Brain pericyte (primary cell): ENCODE measurements around the gene NAALADL1.
A peak's percentile ranks its signal among the peaks of the same experiment; 100 is the strongest.

Experiments
- DNase-seq: peaks from one replicate; pipeline ENCODE4 v3.0.0-alpha.2; 2012; ENCODE audit warnings: low read depth, low spot score

The NAALADL1 gene, protein sequence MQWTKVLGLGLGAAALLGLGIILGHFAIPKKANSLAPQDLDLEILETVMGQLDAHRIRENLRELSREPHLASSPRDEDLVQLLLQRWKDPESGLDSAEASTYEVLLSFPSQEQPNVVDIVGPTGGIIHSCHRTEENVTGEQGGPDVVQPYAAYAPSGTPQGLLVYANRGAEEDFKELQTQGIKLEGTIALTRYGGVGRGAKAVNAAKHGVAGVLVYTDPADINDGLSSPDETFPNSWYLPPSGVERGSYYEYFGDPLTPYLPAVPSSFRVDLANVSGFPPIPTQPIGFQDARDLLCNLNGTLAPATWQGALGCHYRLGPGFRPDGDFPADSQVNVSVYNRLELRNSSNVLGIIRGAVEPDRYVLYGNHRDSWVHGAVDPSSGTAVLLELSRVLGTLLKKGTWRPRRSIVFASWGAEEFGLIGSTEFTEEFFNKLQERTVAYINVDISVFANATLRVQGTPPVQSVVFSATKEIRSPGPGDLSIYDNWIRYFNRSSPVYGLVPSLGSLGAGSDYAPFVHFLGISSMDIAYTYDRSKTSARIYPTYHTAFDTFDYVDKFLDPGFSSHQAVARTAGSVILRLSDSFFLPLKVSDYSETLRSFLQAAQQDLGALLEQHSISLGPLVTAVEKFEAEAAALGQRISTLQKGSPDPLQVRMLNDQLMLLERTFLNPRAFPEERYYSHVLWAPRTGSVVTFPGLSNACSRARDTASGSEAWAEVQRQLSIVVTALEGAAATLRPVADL

DNA sequence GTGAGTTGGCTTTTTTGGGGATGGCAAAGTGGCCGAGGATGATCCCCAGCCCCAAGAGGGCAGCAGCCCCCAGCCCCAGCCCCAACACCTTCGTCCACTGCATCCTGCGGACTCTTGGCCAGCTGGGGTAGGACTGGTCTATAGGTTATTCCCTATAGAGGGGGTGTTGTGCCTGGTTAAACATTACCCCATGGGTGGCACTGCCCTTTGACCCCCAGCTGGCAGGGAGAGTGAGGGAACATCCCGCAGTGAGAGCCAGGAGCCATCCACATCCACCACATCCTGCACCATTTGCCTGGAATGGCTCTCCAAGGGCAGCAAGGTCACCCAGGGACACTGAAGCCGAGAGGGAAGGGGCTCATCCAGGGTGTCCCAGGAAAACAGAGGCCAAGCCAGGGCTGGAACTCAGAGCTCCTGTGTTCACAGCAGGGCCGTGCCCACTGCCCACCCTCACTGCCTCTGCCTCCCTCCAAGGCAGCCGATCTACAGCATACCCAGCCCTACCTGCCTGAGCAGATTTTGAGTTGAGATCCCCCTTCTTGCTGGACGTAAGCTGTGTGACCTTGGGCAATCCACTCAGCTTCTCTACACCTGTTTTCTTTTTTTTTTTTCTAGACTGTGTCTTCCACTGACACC lies at the start of gene NAALADL1:
NAALADL1 (minus strand) TSS at position 135 of the 636 bp plus-strand sequence; CDS start at position 103, 32 bp downstream.
- no peak for DNase-seq

DNA sequence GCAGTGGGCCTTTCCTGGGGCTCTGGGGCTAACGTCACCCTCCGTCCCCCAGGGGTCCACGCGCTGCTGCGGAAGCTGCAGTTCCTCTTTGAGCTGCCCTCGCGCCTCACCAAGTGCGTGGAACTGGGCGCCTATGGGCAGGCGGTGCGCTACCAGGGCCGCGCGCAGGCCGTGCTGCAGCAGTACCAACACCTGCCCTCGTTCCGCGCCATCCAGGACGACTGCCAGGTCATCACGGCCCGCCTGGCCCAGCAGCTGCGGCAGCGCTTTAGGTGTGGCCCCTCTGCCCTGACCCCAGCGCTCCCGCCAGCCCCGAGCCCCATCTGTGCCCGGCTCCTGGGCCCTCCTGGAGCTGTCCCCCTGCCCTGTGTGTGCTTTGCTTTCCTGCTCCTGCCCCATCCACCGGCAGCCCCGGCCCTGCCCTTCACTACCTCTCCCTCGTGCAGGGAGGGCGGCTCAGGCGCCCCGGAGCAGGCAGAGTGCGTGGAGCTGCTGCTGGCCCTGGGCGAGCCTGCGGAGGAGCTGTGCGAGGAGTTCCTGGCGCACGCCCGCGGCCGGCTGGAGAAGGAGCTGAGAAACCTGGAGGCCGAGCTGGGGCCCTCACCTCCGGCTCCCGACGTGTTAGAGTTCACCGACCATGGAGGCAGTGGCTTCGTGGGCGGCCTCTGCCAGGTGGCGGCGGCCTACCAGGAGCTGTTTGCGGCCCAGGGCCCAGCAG lies 49.6 kb upstream of the NAALADL1 start:
- DNase-seq: no peak

DNA sequence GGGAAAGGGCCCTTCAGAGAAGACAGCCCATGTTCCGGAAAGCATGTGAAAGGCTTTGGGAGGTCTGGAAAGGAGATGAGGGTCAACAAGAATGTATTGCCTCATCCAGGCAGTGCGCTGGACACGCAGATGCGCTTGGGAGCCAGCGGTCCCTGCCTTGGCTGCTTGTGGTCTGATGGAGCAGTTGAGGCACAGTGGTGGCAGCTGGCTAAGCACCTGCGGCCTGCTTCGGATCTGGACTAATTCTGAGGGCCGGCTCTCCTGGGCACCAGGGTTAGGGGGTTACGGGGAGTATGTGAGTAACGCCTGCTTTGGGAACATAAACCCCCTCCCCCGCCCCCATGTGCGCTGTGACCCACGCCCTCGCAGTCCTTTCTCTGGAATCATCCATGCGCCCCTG lies 48.7 kb upstream of the NAALADL1 start:
- DNase-seq: no peak

DNA sequence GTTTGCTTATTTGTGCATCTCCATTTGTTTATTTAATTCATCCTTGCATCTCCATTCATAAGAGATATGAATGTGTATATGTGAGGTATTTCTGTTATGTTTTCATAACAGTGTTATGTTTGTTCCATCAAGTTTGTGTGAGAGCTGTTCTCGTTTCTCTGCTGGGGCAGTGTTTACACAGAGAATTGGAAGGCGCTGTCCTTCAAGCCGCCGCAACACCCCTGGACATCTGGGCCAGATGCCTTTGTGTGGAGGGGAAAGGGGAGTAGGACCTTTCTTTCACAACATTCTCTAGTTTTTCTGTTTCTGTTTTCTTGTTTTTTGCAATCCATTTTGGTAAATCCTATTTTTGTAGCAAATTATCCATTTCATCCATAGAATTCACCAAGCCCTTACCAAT lies 46.3 kb upstream of the NAALADL1 start:
- DNase-seq: no peak

DNA sequence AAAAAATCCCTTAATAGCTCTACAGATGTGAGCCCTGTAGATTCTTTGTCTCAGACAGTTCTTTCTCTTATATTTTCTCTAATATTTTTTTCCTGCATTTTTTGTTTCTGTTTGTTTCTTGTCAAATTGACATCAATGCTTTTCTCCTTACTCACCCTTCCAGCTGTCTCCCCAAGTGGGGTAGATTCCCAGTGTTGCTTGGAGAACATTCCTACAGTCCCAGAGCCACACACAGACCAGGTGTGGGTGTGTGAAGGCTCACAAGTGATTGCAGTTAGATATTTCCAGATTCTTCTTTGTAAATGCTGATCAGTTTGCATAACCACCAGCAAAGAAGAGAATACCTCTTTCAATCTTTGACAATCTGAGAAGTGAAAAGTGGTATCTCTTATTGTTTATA lies 45.1 kb upstream of the NAALADL1 start:
- no peak for DNase-seq

DNA sequence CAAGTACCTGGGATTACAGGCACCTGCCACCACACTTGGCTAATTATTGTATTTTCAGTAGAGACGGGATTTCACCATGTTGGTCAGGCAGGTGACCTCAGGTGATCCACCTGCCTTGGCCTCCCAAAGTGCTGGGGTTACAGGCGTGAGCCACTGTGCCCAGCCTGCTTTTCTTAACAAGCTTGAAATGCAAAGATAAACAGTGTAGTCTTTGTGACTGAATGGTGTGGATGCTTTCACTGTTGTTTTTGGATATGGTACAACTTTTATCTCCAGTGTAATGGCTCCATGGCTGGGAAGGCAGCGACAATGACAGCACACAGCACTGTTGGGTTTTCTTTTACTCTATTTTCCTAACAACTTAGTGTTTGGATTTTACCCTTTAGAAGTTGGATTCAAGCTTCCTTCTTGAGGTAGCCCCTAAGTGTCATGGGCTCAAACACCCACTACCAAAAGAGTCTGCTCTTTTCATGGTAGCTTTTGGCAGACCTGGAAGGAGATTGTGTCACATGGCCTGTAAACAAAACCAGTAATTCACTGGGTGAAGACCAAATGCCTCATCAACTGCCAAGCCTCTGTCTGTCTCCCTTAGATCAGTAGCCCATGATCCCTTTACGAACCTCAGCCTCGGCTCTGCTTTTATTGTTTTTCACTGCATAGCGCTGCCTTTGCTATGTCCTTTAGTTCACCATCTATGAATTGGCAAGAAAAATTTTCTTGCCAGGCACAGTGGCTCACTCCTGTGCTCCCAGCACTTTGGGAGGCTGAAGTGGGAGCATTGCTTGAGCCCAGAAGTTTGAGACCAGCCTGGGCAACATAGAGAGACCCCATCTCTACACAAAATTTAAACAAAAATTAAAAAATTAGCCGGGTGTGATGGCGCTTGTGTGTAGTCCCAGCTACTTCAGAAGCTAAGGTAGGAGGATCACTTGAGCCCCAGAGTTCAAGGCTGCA lies 44.1 kb upstream of the NAALADL1 start:
- DNase-seq: no peak

DNA sequence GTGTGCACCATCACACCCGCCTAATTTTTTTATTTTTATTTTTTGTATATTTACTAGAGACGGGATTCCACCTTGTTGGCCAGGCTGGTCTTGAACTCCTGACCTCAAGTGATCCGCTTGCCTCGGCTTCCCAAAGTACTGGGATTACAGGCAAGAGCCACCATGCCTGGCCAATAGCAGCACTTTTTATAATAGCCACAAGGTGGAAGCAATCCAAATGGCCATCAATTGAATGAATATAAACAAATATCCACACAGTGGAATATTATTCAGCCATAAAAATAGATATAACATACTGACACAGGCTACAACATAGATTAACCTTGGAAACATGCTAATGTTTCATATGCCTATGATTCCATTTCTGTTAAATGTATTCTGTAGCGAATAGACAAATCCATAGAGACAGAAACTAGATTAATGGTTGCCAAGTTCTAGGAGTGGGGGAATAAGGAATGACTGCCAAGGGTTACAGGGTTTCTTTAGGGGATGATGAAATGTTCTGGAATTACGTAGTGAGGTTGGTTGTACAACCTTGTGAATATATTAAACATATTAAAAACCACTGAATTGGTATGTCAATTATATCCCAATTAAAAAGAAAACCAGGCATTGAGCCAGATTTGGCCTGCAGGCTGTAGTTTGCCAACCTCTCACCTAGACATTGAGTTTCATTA lies 42.5 kb upstream of the NAALADL1 start:
- DNase-seq: no peak

DNA sequence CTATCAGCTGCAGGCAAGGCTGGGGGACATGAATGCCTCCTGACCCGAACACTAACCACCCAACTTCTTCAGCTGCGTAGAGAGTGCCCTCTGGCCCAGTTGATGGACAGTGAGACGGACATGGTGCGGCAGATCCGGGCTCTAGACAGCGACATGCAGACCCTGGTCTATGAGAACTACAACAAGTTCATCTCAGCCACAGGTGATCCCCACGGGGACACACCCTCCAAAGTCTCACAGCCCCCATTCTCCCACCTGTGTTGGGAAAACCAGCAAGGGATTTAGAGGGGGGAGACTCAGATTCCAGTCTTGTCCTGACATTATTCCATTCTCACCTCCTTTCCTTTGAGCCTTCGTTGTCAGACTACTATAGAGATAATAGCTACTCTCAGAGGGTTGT lies 38.6 kb upstream of the NAALADL1 start:
- no peak for DNase-seq

DNA sequence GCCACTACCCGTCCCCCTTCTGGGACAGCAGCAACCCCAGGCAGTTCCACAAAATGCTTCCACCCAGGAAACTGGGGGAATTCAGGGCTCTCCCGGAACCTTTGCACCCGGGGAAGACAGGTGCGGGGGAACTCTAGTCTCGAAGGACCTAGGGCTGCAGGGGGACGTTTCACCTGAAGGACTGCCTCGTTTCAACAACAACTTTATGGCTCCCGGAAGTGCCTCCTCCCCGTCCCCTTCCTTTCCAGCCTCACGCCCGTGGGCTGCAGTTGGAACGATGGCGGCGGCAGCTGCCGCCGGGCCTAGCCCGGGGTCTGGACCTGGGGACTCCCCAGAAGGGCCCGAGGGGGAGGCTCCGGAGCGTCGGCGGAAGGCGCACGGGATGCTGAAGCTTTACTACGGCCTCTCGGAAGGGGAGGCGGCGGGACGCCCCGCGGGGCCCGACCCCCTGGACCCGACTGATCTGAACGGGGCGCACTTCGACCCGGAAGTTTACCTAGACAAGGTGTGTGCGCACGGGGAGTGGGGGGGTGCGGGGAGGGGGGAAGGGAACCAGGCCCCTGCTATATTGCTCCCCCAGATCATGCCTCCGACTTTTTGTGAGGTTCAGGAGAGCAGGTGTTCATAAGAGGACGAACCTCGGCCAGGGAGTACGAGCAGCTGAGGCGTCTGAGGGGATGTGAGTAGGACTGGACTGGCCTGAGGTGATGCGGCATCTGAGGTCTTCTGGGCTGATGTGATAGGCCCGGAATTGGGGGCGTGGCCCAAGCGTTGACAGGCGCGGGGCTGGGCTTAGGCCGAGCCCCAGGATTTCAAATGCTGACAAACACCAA lies 37.8 kb upstream of the NAALADL1 start, which contains the start of gene VPS51:
VPS51 (plus strand) TSS at position 241 of the 833 bp plus-strand sequence; CDS start at position 278, 37 bp downstream.
- DNase-seq: peak; percentile 61

DNA sequence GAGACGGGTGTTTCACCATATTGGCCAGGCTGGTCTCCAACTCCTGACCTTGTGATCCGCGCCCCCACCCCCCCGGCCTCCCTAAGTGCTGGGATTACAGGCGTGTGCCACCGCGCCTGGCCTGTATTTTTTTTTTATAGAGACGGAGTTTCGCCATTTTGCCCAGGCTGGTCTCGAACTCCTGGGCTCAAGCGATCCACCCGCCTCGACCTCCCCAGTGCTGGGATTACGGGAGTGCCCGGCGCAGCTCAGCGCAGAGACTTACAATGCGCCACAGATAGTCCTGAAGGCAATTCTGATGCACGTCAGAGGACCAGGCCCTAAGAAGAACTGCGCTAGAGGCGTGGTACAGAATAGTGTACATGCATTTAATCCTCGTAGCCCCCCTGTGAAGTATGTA lies 37.1 kb upstream of the NAALADL1 start:
- no peak for DNase-seq

DNA sequence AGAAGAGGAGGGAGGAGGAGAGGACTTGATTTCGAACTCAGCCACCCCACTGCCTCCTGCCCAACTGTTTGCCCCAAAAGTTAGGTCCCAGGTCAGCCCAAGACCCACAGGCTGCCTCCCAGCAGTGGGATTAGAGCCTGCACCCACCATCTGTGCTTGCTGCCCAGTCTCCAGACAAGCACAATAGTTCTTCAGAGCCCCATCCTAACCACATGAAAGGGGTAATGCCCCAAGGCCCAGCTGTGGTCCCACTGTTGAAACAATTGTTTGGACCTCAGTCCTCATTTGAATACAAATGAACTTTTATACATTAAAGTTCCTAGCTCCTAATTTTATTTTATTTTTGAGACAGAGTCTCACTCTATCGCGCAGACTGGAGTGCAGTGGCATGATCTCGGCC lies 32.3 kb upstream of the NAALADL1 start:
- DNase-seq: no peak

DNA sequence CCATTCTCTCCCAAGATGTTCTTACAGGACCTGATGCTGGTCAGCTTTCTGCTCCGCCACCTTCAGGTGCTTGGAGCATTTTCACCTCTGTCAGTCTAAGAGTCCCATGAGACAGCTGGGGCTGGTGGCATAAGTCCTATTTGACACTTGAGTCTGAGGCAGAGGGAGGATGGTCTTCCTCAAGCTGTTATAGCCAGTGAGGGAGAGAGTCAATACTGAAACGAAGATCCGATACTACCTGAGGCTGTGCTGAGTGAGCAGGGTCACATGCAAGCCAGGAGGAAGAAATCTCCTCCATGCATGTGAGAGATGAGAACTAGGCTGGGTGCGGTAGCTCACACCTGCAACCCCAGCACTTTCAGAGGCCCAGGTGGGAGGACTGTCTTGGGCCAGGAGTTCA lies 31.3 kb upstream of the NAALADL1 start:
- no peak for DNase-seq

DNA sequence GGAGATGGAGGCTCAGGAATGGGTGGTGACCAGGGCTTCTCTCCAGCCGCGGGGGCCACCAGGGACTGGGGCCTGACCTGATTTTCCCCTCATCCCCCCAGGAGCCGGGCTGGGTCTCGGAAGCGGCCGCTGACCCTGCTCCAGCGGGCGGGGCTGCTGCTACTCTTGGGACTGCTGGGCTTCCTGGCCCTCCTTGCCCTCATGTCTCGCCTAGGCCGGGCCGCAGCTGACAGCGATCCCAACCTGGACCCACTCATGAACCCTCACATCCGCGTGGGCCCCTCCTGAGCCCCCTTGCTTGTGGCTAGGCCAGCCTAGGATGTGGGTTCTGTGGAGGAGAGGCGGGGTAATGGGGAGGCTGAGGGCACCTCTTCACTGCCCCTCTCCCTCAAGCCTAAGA lies 29.5 kb upstream of the NAALADL1 start:
- no peak for DNase-seq

DNA sequence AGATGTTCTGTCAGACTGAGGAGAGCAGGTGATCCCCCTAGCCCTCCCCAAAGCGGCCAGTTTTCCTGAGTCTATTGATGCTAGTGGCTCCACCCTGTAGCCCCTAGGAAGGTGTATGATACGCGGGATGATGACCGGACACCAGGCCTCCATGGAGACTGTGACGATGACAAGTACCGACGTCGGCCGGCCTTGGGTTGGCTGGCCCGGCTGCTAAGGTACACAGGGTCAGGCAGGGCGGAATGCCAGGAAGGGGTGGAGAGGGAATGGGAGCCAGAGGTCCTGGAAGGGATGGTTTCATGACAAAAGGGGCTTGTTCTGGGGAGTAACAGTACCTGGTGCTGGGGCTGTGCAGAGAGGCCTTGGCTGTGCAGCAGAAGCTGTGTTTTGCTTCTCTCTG lies 28.9 kb upstream of the NAALADL1 start:
- DNase-seq: no peak

DNA sequence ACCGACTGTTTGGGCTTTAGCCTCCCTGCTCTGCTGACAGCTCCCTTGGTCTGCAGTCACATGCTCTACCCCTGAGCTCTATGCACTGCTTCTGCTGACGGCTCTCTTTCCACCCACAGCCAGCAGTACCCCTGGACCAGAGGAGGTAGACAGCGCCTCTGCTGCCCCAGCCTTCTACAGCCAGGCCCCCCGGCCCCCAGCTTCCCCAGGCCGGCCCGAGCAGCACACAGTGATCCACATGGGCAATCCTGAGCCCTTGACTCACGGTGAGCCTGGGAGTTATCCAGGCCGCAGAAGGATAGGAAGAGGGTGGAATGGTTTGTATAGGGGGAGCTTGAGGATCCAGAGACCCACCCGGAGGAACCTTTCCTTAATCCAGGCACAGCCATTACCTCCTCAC lies 28.5 kb upstream of the NAALADL1 start:
- DNase-seq: no peak

DNA sequence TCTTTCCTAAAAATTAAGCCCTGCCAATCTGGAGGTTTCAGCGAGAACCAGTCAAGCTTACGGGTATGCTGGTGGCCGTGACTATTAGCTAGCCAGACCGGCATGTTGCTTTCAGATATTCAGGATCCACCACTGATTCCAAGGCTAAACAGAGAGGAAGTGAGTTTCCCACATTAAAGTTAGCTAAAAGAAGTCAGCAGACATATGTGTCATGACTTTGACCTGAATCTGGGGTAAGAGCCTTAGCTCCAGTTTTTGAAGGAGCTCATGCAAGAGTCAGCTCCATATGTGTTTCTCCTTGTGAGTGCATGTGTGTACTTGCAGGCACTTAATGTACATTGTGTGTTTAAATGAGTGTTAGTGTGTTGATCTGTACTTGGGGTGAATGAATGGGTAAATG lies 27.1 kb upstream of the NAALADL1 start:
- no peak for DNase-seq

DNA sequence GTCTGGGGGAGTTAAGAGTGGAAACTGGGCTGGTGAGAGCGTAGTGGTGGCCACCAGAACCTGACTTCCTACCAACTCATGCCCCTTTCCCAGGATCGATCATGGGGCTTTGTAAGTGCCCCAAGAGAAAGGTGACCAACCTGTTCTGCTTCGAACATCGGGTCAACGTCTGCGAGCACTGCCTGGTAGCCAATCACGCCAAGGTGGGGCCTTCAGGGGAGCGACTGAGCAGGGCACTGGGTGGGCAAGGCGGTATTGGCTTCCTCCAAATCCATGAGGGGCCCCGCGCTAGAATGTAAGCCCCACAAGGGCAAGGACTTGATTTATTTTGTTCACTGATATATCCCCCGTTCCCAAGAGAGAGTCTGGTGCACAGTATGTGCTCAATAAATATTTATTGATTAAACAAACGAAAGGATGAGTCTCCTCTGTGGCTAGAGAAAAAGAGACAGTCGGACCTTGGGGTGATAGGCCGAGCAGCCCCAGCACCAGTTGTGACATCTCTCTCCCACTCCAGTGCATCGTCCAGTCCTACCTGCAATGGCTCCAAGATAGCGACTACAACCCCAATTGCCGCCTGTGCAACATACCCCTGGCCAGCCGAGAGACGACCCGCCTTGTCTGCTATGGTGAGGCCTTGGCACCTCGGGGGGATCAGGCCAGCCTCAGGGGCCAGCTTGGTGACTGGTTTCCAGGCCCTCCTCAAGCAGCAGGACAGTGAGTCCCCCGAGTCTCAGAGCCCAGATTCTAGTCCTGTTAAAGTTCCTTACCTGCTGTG lies 26.4 kb upstream of the NAALADL1 start:
- DNase-seq: no peak

DNA sequence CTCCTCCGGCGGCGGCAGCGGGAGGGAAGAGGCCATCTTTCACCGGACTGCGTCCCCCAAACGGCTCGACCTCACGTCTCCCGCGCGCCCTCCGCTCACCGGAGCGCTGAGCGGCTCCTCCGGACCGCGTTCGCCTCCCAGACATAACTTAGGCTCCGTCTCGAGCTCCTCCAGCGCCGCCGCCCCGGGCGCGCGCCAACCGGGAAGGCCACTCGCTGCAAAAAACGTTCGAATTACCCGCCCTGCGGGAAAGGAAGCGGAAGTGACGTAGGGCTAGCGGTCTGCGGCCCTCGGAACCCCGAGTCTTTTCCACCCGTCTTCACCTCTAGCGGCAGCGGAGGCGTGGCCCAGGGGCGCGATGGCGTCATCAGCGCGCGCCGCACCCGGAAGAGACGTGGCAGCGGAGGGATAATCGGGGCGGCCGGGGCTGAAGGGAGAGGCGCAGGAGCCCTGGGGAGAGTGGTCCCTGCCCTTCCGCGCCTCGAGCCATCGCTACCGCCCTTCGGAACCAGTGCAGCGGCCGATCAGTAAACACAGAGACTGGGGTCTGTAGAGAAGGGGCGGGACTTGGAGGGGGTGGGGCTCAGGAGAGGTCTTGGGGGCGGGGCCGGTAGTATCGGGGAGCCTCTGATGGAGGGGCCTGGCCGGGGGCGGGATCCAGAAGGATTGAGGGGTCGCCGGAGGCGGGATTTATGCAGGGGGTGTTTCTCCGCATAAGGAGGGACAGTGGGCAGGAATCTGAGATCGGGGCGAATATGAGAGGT lies 25.7 kb upstream of the NAALADL1 start, which contains the start of the genes CDCA5 and ZFPL1:
CDCA5 (minus strand) TSS at position 207 of the 764 bp plus-strand sequence; CDS start at position 145, 62 bp downstream.
ZFPL1 (plus strand) TSS at position 389 of the 764 bp plus-strand sequence. CDS start 477 bp downstream, outside the sequence.
- DNase-seq: peak; percentile 80
